SU-DHL-6 (cell line): Measurements from ENCODE around the gene DCDC2.

Experiments
- H2AFZ ChIP-seq: fragments of 200-600 bp; sonication (generic); 2 replicates; pipeline ENCODE4 v1.6.1; 2014; ENCODE audit warnings: low read depth, mild to moderate bottlenecking, moderate library complexity, mixed read lengths, antibody characterized with exemption, low read length; ENCODE audit not compliant: severe bottlenecking
- H3F3A ChIP-seq: fragments of 200-600 bp; shearing (Covaris generic); 2 replicates; pipeline ENCODE4 v1.6.0; 2016; ENCODE audit warnings: antibody characterized with exemption, mild to moderate bottlenecking; ENCODE audit not compliant: insufficient read depth
- H3K27ac ChIP-seq: fragments of 200-600 bp; sonication (generic); 2 replicates; pipeline ENCODE4 v1.5.1; 2016; ENCODE audit warnings: low read depth, mild to moderate bottlenecking, low read length, moderate library complexity, mixed read lengths
- H3K27me3 ChIP-seq: fragments of 200-600 bp; sonication (generic), shearing (Covaris generic); 2 replicates; pipeline ENCODE4 v1.6.0; 2014; ENCODE audit warnings: mild to moderate bottlenecking, low read length
- H3K36me3 ChIP-seq: fragments of 200-600 bp; sonication (generic); 2 replicates; pipeline ENCODE4 v1.6.1; 2014; ENCODE audit warnings: mild to moderate bottlenecking, low read length, mixed read lengths
- H3K4me2 ChIP-seq: fragments of 300-600, 200-600 bp; shearing (Covaris generic), sonication (generic); 2 replicates; pipeline ENCODE4 v1.6.0; 2014; ENCODE audit warnings: low read length, low read depth, mild to moderate bottlenecking; ENCODE audit not compliant: poor library complexity, severe bottlenecking
- H3K4me3 ChIP-seq: fragments of 200-600 bp; sonication (generic); 2 replicates; pipeline ENCODE4 v1.5.1; 2014; ENCODE audit warnings: antibody characterized with exemption, low read length, mild to moderate bottlenecking, mixed read lengths; ENCODE audit not compliant: insufficient read depth, poor library complexity, severe bottlenecking
- H3K79me2 ChIP-seq: fragments of 200-600 bp; sonication (generic); 2 replicates; pipeline ENCODE4 v1.6.1; 2014; ENCODE audit warnings: mild to moderate bottlenecking, low read length, moderate library complexity; ENCODE audit not compliant: insufficient read depth
- H3K9ac ChIP-seq: fragments of 200-600 bp; sonication (generic); 2 replicates; pipeline ENCODE4 v1.7.0; 2014; ENCODE audit warnings: mild to moderate bottlenecking, low read length
- H3K9me2 ChIP-seq: fragments of 200-600 bp; sonication (generic); replicated peaks from 2 replicates; pipeline ENCODE4 v1.6.1; 2014; ENCODE audit warnings: low read length; ENCODE audit not compliant: insufficient read depth
- H3K9me3 ChIP-seq: fragments of 200-600 bp; sonication (generic); 2 replicates; pipeline ENCODE4 v1.6.1; 2014; ENCODE audit warnings: low read length, mixed read lengths; ENCODE audit not compliant: insufficient read depth
- H4K20me1 ChIP-seq: fragments of 200-600 bp; sonication (generic); 2 replicates; pipeline ENCODE4 v1.6.1; 2014; ENCODE audit warnings: low read depth, mild to moderate bottlenecking, antibody characterized with exemption, low read length, moderate library complexity, mixed read lengths
- CTCF ChIP-seq: fragments of 200-600 bp; sonication (generic); IDR thresholded peaks from one replicate; pipeline ENCODE4 v1.5.1; 2017; ENCODE audit warnings: antibody characterized with exemption, mild to moderate bottlenecking, low read length, moderate library complexity; ENCODE audit not compliant: insufficient read depth, poor library complexity, severe bottlenecking
- EZH2phosphoT487 ChIP-seq: fragments of 200-600 bp; sonication (generic), shearing (Covaris generic); conservative IDR thresholded peaks from 2 replicates; pipeline ENCODE4 v1.6.1; 2018; ENCODE audit warnings: mild to moderate bottlenecking, antibody characterized with exemption, low read length, moderate library complexity, mixed read lengths

DCDC2 gene

DNA sequence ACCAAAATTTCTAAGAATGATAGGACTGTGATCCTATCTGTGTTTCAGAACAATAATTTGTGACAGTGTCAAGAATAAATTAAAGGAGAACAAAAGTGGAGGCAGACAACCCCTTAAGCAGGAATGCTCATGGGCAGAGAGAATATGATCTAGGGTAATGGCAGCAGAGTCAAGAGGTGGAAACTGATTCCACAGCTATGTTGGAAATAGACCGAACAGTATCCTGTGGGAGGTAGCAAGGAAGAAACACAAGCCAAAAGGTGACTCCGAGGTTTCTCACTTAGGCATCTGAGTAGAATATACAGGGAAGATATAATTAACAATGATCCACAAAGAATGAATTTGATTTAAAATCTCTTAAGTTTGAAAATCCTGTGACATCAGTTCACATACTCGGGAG, 131.3 kb downstream of the DCDC2 start:
- Histone ChIP-seq H3K27me3 (no peaks in the 10 kb centered on the region), H3K4me2 (no peak overlapping the region), H3K9ac (no peak overlapping the region), H3K36me3 (no peaks in the 10 kb centered on the region), H3F3A (no peaks in the 10 kb centered on the region), H2AFZ (no peak overlapping the region), H3K9me3 (no peaks in the 10 kb centered on the region), H3K27ac (no peak overlapping the region), H3K9me2 (no peaks in the 10 kb centered on the region), H3K4me3 (no peak overlapping the region), H3K79me2 (no peaks in the 10 kb centered on the region), H4K20me1 (no peaks in the 10 kb centered on the region; the same call in 1 of the 2 replicates)
- TF ChIP-seq EZH2phosphoT487: no peak
- TF ChIP-seq CTCF: no peak

GRCh38 chr6:24225838-24226237, 132.0 kb downstream of the DCDC2 start:
- Histone ChIP-seq H3K9ac (no peak overlapping the region), H3K79me2 (no peaks in the 10 kb centered on the region), H3K4me3 (no peak overlapping the region), H4K20me1 (no peaks in the 10 kb centered on the region; the same call in 1 of the 2 replicates), H3K27ac (no peak overlapping the region), H3K36me3 (no peaks in the 10 kb centered on the region), H3K4me2 (no peak overlapping the region), H3F3A (no peaks in the 10 kb centered on the region), H3K27me3 (no peaks in the 10 kb centered on the region), H3K9me2 (no peaks in the 10 kb centered on the region), H3K9me3 (no peaks in the 10 kb centered on the region), H2AFZ (no peak overlapping the region)
- no peak for TF ChIP-seq CTCF
- no peak for TF ChIP-seq EZH2phosphoT487

GRCh38 chr6:24223115-24223919, 134.5 kb downstream of the DCDC2 start:
- Histone ChIP-seq H3K27me3 (no peaks in the 10 kb centered on the region), H3F3A (no peaks in the 10 kb centered on the region), H3K9me2 (no peaks in the 10 kb centered on the region), H3K79me2 (no peaks in the 10 kb centered on the region), H3K36me3 (no peaks in the 10 kb centered on the region), H3K9me3 (no peaks in the 10 kb centered on the region), H3K4me2 (no peak overlapping the region), H2AFZ (no peak overlapping the region), H3K27ac (no peak overlapping the region), H4K20me1 (no peaks in the 10 kb centered on the region; the same call in 1 of the 2 replicates), H3K9ac (no peak overlapping the region), H3K4me3 (no peak overlapping the region)
- no peak for TF ChIP-seq CTCF
